Endothelial cell of umbilical vein (primary cell): Measurements from ENCODE around the gene CACHD1. TPM values are rescaled to one million over a fixed set of nuclear protein-coding genes. Genes with fewer than 3 reads are reported as not detected.

Experiments
- BruUV-seq: library from RNA; stranded (reverse); fragments of 400-500 nt; replicated peaks from 2 replicates; lab custom pipeline; 2021; lab: Mats Ljungman, UMichigan
- CTCF ChIA-PET: fragments of 300-600, 350-600 bp; sonication (Branson Sonifier 250); formaldehyde crosslinking; loops from one replicate; lab custom pipeline; 2021; ENCODE audit warnings: antibody characterized with exemption, inconsistent platforms; lab: Charles Lee
- POLR2A ChIA-PET: fragments of 300-600, 350-600 bp; sonication (Branson Sonifier 250); formaldehyde crosslinking; loops from one replicate; lab custom pipeline; 2021; ENCODE audit warnings: antibody characterized with exemption, inconsistent platforms; lab: Charles Lee
- DNase-seq: peaks from one replicate; pipeline ENCODE4 v3.0.0-alpha.2; 2011; ENCODE audit warnings: low read depth, low spot score
- FAIRE-seq: peaks from 2 replicates; lab custom pipeline; 2011; peaks lifted over from hg19 to GRCh38; lab: Jason Lieb, UNC
- H2AFZ ChIP-seq: 2 replicates; pipeline ENCODE4 v1.6.0; 2012; ENCODE audit warnings: low read depth, low read length, control low read depth, inconsistent platforms
- H3K27ac ChIP-seq: 2 replicates; pipeline ENCODE4 v1.5.1; 2011; ENCODE audit warnings: low read depth, mild to moderate bottlenecking, control low read depth, low read length, moderate library complexity; ENCODE audit not compliant: insufficient read depth
- H3K27me3 ChIP-seq, 2 experiments: 2 replicates each; pipeline versions ENCODE4 v1.6.0 to v1.6.1; 2011; ENCODE audit warnings: low read length in 2 of 2, mixed read lengths in 1 of 2; ENCODE audit not compliant: control insufficient read depth in 2 of 2, insufficient read depth in 2 of 2
- H3K36me3 ChIP-seq, 2 experiments: 2 replicates in 1 of 2; 3 replicates in 1 of 2; pipeline ENCODE4 v1.5.1; 2011; ENCODE audit warnings: low read length in 2 of 2, mild to moderate bottlenecking in 1 of 2, moderate library complexity in 1 of 2; ENCODE audit not compliant: control insufficient read depth in 2 of 2, insufficient read depth in 2 of 2; ENCODE audit errors: extremely low read depth in 1 of 2
- H3K4me1 ChIP-seq: 3 replicates; pipeline ENCODE4 v1.5.1; 2011; ENCODE audit warnings: mild to moderate bottlenecking, low read length; ENCODE audit not compliant: control insufficient read depth, insufficient read depth; ENCODE audit errors: extremely low read depth
- H3K4me2 ChIP-seq: 2 replicates; pipeline ENCODE4 v1.6.1; 2011; ENCODE audit warnings: low read length, control low read depth, mixed read lengths; ENCODE audit not compliant: insufficient read depth
- H3K4me3 ChIP-seq, 3 experiments: fragments of 200-600 bp in 1 of 3; sonication (generic), shearing (Covaris generic) in 1 of 3; replicated peaks in 1 of 3; 2 replicates each; pipeline ENCODE4 v1.5.1; 2011 to 2016; ENCODE audit warnings: control low read depth in 3 of 3, low read length in 3 of 3, mild to moderate bottlenecking in 2 of 3, inconsistent platforms in 1 of 3, low read depth in 1 of 3, moderate library complexity in 1 of 3; ENCODE audit not compliant: insufficient read depth in 1 of 3
- H3K79me2 ChIP-seq: 2 replicates; pipeline ENCODE4 v1.6.0; 2012; ENCODE audit warnings: low read length, inconsistent platforms; ENCODE audit not compliant: control insufficient read depth, insufficient read depth
- H3K9ac ChIP-seq: replicated peaks from 2 replicates; pipeline ENCODE3; 2011; ENCODE audit warnings: low read length, control low read depth; ENCODE audit not compliant: insufficient read depth; ENCODE audit errors: extremely low read depth
- H3K9me1 ChIP-seq: replicated peaks from 3 replicates; pipeline ENCODE4 v1.6.0; 2011; ENCODE audit warnings: mild to moderate bottlenecking, low read length; ENCODE audit not compliant: control insufficient read depth, insufficient read depth; ENCODE audit errors: extremely low read depth
- H3K9me3 ChIP-seq: replicated peaks from 2 replicates; pipeline ENCODE4 v1.5.1; 2012; ENCODE audit warnings: low read length, inconsistent platforms; ENCODE audit not compliant: control insufficient read depth, insufficient read depth
- H4K20me1 ChIP-seq: replicated peaks from 2 replicates; pipeline ENCODE3; 2011; ENCODE audit warnings: mild to moderate bottlenecking, low read length; ENCODE audit not compliant: control insufficient read depth, insufficient read depth; ENCODE audit errors: extremely low read depth
- EZH2 ChIP-seq: IDR thresholded peaks from 2 replicates; pipeline ENCODE4 v1.6.1; 2012; ENCODE audit warnings: borderline replicate concordance, low read depth, mild to moderate bottlenecking, moderate library complexity, low read length, inconsistent platforms; ENCODE audit not compliant: severe bottlenecking
- FOS ChIP-seq: IDR thresholded peaks from 2 replicates; pipeline ENCODE4 v1.6.1; 2011; ENCODE audit warnings: mild to moderate bottlenecking, low read length, moderate library complexity, borderline replicate concordance; ENCODE audit not compliant: insufficient read depth
- GATA2 ChIP-seq: IDR thresholded peaks from 2 replicates; pipeline ENCODE4 v1.7.0; 2011; ENCODE audit warnings: low read depth, mild to moderate bottlenecking, moderate library complexity, mixed read lengths, low read length; ENCODE audit not compliant: insufficient read length, insufficient read depth
- JUN ChIP-seq: IDR thresholded peaks from 2 replicates; pipeline ENCODE4 v1.6.1; 2011; ENCODE audit warnings: borderline replicate concordance, low read depth; ENCODE audit not compliant: insufficient read length, insufficient read depth
- MAX ChIP-seq: IDR thresholded peaks from 2 replicates; pipeline ENCODE4 v1.6.1; 2011; ENCODE audit not compliant: insufficient read depth, insufficient read length
- MYC ChIP-seq: IDR thresholded peaks from one replicate; pipeline ENCODE4 v1.6.1; 2011; ENCODE audit warnings: mild to moderate bottlenecking, low read depth, low read length
- POLR2A ChIP-seq: IDR thresholded peaks from 2 replicates; pipeline ENCODE4 v1.6.1; 2012; ENCODE audit warnings: low read depth, mild to moderate bottlenecking, control low read depth, low read length
- POLR2AphosphoS5 ChIP-seq: IDR thresholded peaks from 2 replicates; pipeline ENCODE4 v1.6.1; 2012; ENCODE audit warnings: low read depth, mild to moderate bottlenecking, control low read depth, low read length, moderate library complexity; ENCODE audit not compliant: insufficient read depth
- dilution Hi-C: fragments of 300-500 bp; cut with MboI; formaldehyde crosslinking; loops from one replicate; pipeline ENCODE4 v1.15.0; 2019; ENCODE audit warnings: low sequenced_read_pairs; ENCODE audit not compliant: extremely low pct_ligation_motif_present
- intact Hi-C: fragments of 100-400 bp; cut with micrococcal nuclease; formaldehyde crosslinking; loops from one replicate; pipeline ENCODE4 v1.10.0; 2022
- polyA plus RNA-seq, 4 experiments: library from polyadenylated mRNA; depleted of rRNA in 3 of 4; stranded (reverse) in 3 of 4; unstranded in 1 of 4; fragments of >200 nt; gene quantifications; 2 replicates each; pipeline versions ENCODE4 v1.2.1 to v1.2.3, GENCODE V29; 2011 to 2012; ENCODE audit warnings: missing spikeins in 1 of 4
- total RNA-seq: library from RNA; stranded (reverse); gene quantifications from 2 replicates; pipeline ENCODE4 v1.2.3, GENCODE V29; 2021
- TF ChIP-seq, protein P1 (sequence below), 2 donors: IDR thresholded peaks; 1 replicate in 1 of 2; 2 replicates in 1 of 2; pipeline ENCODE4 v1.5.1; 2011; ENCODE audit warnings: low read length in 2 of 2, mild to moderate bottlenecking in 2 of 2, moderate library complexity in 2 of 2, control low read depth in 1 of 2, inconsistent platforms in 1 of 2, low read depth in 1 of 2; ENCODE audit not compliant: insufficient read depth in 1 of 2; ENCODE audit errors: extremely low read depth in 1 of 2

CACHD1 gene
- total and polyA plus RNA-seq, 2 donors (not counting 3 experiments of a cell fraction or from before 2014, with no cell fraction given) = 3.6 to 9.3 TPM

- dilution Hi-C loops = no loop called here
- no TSS peak for BruUV-seq
- Histone ChIP-seq H3K9me1 (no peaks in the 10 kb centered on the region), H3K9me3 (no peaks in the 10 kb centered on the region), H3K36me3 (no peaks in the 10 kb centered on the region), H3K9ac (no peak overlapping the region), H2AFZ (no peak overlapping the region), H3K4me1 (peaks cover 26% of the 10 kb centered on the region), H3K79me2 (no peaks in the 10 kb centered on the region), H3K27ac (no peak overlapping the region), H3K4me2 (no peak overlapping the region), H4K20me1 (no peaks in the 10 kb centered on the region), H3K4me3 (no peak overlapping the region), H3K27me3 (no peaks in the 10 kb centered on the region)
- DNase-seq = peak; percentile 24
- TF ChIP-seq FOS (no peak), GATA2 (no peak), MAX (no peak), JUN (no peak), POLR2AphosphoS5 (no peak), MYC (no peak), POLR2A (no peak), EZH2 (no peak)
- TF ChIP-seq, protein P1, sequence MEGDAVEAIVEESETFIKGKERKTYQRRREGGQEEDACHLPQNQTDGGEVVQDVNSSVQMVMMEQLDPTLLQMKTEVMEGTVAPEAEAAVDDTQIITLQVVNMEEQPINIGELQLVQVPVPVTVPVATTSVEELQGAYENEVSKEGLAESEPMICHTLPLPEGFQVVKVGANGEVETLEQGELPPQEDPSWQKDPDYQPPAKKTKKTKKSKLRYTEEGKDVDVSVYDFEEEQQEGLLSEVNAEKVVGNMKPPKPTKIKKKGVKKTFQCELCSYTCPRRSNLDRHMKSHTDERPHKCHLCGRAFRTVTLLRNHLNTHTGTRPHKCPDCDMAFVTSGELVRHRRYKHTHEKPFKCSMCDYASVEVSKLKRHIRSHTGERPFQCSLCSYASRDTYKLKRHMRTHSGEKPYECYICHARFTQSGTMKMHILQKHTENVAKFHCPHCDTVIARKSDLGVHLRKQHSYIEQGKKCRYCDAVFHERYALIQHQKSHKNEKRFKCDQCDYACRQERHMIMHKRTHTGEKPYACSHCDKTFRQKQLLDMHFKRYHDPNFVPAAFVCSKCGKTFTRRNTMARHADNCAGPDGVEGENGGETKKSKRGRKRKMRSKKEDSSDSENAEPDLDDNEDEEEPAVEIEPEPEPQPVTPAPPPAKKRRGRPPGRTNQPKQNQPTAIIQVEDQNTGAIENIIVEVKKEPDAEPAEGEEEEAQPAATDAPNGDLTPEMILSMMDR (IDR thresholded peaks at IDR 0.05; ENCODE audit: extremely low read depth in 1 of 2, insufficient read depth in 1 of 2, low read depth in 1 of 2, low read length in 2 of 2) = no peak
- POLR2A ChIA-PET = interaction anchor here (0.8 kb wide), 1 partner anchor 12 kb away, joined by 3 read pairs; no protein-coding TSS in a partner anchor
- intact Hi-C loops = loop anchor here (2.0 kb wide), 2 partner anchors 15 to 17 kb away; no protein-coding TSS in a partner anchor
- CTCF ChIA-PET = interaction anchor here (1.4 kb wide), 1 partner anchor 12 kb away, joined by 8 read pairs; no protein-coding TSS in a partner anchor
- peak; percentile 15 for FAIRE-seq
Measured at GRCh38 chr1:64502083-64502482, 32.2 kb downstream of the CACHD1 start.
